OCI-LY7 (cell line): ENCODE measurements around the gene ZNF594.

ENCODE experiments used
- CTCF ChIP-seq: fragments of 200-600 bp; sonication (generic); conservative IDR thresholded peaks from 2 replicates; pipeline ENCODE4 v1.5.1; 2014; ENCODE audit warnings: mild to moderate bottlenecking, antibody characterized with exemption, low read length, moderate library complexity, mixed read lengths
- EZH2phosphoT487 ChIP-seq: fragments of 200-600 bp; sonication (generic); IDR thresholded peaks from 2 replicates; pipeline ENCODE4 v1.6.1; 2018; ENCODE audit warnings: low read depth, borderline replicate concordance, mild to moderate bottlenecking, mixed run types, antibody characterized with exemption, low read length, moderate library complexity, mixed read lengths

- TF ChIP-seq CTCF, result no peak
- no peak for TF ChIP-seq EZH2phosphoT487
These were observed 19.1 kb upstream of the ZNF594 start for GRCh38 chr17:5210614-5211252.
